T-helper 2 cell treated with Interferon-gamma antibody and Interleukin-4, amounts not matched to agents 100 ng/mL and 5 ng/mL, for 36 hours (primary cell): ENCODE results near the gene UBE2D2. TPM values are rescaled to one million over a fixed set of nuclear protein-coding genes. Genes with fewer than 3 reads are reported as not detected.

Source experiments
- intact Hi-C: fragments of 100-400 bp; cut with micrococcal nuclease; formaldehyde crosslinking; loops from one replicate; pipeline ENCODE4 v1.15.1; 2023
- total RNA-seq: library from RNA; stranded (reverse); gene quantifications from 2 replicates; pipeline ENCODE4 v1.2.3, GENCODE V29; 2022

Gene UBE2D2
- total RNA-seq, 1 donor from 2014 or later: 228 TPM

DNA sequence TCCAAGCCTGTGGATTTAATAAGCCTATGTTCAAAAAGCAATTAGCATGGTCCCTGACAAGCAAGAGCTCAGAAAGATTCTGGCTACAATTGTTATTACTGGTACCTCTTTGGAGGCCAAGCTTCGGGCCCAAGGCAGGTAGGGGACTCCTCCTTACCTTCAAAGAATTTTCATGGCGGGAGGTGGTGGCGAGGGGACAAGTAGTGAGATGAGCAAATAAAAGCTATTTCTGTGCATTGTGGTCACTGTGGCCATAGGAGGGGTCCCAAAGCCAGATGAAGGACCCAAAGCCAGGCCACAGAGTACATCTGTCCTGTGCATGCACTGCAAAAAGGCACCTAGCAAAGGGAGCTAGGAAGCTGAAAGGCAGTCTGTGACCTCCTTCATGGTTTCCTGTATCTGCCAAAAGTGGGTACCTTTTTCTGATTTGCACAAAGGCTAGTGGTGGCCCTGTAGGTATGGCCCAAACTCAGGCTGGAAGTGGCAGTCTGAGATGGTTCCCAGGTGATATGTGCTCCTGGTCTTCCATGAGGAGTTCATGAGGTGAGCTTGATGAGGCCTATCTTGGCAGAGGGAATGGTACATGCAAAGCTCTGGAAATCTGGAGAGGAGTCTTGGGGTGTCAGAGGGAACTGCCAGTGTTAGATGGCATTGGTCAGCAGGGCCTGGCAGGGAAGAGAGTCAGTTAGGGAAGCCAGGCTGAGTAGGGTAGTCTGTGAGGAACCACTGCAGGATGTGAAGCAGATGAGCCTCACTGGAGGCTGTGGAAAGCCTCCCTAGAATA lies 83.7 kb downstream of the UBE2D2 start:
- intact Hi-C loops: no loop called here

DNA sequence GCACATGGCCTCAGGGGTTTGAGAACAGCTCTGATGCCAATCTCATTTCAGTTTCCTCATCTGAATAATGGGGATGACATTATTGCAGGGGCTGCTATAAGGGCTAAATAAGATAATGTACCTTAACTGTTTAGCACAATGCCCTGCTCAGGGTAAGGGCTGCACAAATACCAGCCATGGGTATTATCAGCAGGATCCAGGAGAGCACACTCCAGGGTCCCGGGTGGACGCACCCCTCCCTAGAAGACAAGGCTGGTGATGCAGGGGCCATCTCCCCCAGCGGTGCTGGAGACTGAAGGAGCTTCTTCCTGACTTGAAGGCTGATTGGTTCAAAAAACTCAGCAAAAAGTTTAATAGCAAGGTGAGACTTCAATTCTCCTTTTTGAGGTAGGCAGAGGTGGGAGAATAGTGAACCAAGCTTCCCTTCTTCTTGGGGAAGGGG lies 84.3 kb downstream of the UBE2D2 start:
- intact Hi-C loops: no loop called here

DNA sequence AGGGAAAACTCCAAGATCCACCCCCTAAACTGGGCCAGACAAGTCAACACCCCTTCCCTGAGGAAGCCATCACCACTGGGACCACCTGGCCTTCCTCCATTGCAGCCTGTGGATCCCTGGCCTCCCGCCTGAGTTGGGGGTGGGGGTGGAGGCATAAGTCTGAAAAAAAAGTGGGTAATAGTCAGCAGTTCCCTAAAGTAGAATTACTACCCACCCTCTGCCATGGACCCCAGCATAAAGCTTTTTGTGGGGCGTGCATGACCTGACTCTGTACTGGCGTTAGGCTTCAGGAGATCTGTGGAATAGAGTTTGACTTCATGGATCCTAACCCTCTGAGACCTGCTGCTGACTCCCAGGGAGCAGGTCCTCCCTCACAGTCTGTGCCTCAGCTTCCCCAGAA lies 85.0 kb downstream of the UBE2D2 start:
- intact Hi-C loops: no loop called here

DNA sequence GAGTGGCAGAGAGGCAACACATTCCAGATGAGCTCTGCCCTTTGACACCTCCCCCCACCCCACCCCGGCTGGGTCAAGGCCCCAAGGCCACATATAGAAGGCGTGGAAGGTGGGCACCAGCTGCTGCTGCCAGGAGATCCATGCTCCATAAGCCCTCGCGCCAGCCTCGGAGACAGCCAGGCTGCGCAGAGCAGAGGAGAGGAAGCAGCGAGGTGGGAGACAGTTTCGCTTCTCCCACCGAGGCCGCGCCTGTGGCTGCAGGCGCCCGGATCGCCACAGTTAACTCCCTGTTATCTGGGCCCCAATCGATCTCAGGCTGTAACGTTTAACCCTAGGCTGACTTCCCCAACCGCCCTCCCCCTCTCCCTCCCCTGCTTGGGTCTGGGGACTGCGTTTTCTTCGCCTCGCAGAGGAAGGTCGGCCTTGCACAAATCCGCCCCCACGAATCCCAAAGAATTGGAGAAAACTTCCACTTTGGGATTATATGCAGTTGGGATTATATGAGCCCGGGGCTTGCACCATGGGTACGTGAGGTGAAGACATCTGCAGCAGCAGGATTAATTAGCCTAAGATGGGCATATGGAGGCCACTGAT lies 85.9 kb downstream of the UBE2D2 start:
- intact Hi-C loops: no loop called here

DNA sequence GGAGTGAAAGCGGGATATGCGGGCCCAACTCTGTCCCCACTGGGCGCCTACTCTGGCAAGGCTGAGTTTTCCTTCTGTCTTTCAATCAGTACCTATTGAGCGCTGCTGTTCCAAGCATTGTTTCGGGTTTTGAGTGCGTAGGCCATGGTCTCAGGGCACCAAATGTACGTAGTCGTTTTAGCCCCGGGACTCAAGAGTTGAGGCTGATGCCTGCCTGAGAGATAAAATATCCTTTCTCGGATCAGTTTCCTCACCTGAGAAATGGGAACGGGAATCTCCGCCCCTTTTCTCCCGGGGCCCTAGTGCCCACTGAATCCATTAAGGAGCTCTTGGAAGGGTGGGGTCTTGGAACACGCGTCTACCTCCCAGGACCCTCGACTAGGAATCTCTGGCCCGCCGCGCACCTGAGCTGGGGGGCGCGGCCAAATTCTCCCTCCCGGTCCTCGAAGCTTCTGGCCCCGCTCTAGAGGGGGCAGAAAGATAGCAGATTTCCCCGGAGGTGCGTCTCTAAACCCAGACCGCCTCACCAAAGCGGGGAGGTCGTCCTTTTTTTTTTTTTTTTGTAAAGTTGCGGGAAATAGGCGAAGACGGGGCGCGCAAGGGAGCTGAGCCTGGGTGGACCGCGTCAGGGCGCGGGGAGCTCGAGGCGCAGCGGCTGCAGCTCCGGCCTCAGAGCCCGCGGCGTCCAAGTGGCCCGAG lies 86.5 kb downstream of the UBE2D2 start:
- intact Hi-C loops: no loop called here

DNA sequence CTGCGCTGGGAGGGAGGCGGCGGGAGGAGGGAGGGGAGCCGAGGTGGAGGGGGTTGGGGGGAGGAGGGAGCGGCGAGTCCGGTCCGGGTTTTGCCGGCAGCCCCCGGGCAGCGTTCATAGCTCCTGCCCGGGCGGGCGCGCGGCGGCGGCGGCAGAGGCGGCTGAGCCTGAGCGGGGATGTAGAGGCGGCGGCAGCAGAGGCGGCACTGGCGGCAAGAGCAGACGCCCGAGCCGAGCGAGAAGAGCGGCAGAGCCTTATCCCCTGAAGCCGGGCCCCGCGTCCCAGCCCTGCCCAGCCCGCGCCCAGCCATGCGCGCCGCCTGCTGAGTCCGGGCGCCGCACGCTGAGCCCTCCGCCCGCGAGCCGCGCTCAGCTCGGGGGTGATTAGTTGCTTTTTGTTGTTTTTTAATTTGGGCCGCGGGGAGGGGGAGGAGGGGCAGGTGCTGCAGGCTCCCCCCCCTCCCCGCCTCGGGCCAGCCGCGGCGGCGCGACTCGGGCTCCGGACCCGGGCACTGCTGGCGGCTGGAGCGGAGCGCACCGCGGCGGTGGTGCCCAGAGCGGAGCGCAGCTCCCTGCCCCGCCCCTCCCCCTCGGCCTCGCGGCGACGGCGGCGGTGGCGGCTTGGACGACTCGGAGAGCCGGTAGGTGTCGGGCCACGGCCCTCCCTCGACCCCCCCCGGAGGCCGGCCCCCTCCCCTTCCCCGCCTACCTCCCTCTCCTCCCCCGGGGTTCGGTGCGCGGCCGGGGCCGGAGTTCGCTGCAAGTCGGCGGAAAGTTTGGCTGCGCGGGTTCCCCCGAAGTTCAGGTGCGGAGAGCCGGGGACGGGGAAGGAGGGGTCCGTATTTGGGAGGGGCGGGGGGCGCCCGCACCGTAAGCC lies 87.3 kb downstream of the UBE2D2 start, which contains the start of gene CXXC5:
Gene CXXC5, plus strand, starts transcription at position 145 of the 877 bp plus-strand sequence. CDS start 32,175 bp downstream, outside the sequence.
- intact Hi-C loops: loop anchor here (1.0 kb wide), 1 partner anchor 12 kb away; no protein-coding TSS in a partner anchor

DNA sequence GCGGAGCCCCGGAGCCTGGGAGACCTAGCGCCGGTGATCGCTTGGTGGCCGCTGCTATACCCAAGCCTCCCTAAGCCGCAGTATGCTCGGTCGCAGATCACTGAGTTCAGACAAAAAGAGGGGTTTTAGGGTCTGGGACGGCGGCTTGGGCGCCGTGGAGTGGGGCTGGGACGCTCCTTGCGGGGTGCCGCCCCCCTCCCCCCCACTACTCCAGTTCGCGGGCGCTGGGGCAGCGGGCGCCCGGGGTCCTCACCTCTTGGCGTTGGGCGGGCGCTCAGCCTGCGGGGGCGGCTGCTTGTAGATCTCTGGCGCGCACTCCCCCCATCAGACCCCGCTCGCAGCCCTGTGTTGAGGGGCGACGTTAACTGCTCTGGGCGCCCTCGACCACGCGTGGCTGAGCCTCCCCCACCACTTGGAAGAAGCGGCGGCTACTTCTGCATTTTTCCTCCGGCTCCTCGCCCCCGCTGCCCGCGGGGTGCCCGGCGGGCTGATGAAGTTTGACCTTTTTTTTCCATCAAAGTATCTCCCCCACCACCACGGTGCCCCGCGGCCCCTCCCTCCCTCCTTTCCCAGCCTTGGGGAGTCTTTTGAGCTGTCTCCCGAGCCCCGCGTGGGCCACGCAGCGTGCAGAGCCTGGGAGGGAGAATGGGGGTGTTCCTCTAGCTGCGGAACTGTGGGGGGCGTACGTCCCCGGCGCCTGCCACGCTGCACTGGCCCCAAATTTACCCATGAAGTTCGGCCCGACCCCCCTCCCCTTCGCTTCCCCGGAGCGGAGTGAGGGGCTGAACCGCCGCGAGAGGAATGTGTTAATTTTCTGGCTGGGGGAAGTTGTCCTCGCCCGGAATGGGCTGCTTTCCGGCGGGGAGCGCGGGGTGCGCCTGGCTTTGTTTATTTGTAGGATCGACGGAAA lies 88.2 kb downstream of the UBE2D2 start:
- intact Hi-C loops: loop anchor here (1.0 kb wide), 1 partner anchor 13 kb away; no protein-coding TSS in a partner anchor

DNA sequence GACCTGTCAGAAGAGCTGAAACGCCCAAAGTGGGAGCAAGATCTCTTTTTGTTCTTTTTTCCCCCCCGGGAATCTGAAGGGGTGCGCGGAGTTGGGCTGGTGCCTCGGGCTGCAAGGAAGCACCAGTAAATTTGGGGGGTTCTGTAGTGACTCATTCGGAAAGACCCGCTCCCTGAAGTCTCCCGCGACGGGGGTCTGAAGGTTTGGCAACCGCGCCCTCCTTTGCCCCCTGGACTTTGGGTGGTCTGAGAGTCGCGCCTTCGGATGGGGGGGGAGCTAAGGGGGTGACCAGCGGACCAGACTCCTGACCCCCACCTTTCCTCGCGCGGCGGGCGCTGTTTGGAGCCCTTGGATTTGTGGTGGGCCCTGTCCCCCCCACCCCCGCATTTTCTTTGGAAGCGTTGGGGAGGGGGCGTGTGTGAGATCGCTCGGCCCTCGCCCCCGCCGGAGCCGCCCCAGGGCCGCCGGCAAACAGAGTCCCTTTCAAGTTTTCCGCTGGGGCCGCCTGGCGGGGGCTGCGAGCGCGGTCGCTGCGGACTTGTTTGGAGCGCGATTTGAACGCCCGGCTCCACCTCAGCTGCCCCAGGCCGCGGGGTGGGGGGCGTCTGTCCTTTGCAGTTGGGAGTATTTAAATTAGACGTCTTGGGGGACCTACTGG lies 89.0 kb downstream of the UBE2D2 start:
- intact Hi-C loops: no loop called here

DNA sequence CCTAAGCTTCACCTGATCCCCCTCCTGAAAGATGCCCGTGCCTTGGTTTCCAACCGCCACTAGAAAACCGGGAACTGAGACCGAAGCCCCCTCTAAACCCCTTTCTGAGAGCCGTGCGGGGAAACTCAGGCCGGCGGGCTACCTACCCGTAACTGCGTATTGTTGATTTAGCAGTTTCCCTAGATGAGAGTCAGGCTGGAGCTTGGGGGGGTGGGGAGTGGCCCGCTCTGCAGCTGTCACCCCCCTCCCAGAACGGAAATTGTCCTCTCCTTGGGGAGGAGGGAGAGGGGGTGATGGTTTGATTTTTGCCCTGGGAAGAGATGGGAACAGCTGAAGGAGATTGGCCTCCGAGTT lies 89.5 kb downstream of the UBE2D2 start:
- intact Hi-C loops: no loop called here

DNA sequence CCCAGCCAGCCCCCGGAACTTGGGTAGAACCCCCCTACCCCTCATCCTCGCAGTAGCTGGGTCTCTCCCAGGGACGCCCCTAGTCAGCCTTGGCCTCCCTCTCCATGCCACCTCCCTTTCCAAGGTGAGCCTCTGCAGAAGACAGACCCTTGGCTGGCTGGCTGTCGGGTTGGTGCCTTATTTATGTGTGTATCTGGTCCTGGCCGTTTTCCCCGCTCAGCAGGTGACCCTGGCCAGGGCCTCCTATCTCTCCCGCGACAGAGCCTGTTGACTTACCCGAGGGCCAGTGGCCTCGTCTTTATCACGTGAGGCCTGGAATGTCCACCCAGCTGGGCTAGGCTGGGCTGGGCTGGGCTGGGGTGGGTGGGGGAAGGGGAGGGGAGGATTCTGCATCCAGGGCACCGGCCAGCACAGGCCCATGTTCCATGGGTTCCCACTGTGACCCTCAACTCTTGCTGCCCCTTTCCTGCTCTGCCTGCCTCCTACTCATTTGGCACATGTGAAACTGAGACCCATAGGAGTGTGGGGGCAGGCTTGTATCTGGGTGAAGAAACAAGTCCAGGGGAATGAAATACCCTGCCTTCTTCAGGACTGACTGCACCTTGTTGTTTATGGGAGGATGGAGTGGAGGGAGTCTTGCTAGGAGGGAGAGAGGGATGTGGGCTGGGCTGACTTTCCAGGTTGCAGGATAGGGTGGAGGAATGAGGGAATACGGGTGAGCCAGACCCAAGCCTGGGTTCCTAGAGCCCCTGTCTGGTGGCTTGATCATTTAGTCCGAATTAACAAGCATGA lies 90.1 kb downstream of the UBE2D2 start:
- intact Hi-C loops: no loop called here

DNA sequence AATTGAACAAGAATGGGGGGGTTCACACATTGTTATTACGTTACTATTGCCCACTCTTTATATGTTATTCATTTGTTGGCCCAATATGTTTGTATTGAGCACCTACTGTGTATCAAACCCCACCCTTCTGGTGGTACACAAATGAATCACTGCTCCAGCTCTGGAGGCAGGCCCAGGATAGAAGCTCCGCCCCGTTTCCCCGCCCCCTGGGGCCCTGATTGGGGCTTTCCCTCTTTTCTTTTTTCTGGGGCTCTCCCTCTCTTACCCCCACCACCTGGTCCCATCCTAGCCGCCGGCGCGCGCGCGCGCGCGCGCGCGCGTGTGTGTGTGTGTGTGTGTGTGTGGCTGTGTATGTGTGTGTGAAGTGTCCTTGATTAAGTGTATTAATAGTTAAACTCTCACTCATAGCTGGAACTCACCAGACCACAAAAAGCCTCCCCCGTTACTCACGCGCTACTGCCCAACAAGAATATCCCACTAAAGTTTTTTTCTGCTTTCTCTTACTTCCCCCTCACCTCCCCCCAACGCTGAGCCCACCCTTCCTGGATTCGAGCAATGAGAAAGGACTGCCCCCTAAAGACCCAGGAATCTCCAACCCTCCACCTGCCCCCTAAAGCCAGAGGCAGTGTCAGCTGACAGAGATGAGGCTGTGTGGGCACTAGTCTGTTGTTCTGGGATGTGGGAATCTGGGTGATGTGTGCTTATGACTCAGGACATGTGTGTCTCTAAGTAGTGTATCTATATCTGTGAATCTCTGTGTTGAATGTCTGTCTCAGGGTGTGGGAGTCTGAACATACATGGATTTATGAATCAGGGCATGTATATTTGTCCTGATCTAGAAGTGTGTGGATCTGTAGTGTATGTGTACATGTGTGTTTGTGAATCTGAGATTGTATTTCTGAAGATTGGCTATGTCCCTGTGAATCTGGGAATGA lies 91.0 kb downstream of the UBE2D2 start:
- intact Hi-C loops: no loop called here

DNA sequence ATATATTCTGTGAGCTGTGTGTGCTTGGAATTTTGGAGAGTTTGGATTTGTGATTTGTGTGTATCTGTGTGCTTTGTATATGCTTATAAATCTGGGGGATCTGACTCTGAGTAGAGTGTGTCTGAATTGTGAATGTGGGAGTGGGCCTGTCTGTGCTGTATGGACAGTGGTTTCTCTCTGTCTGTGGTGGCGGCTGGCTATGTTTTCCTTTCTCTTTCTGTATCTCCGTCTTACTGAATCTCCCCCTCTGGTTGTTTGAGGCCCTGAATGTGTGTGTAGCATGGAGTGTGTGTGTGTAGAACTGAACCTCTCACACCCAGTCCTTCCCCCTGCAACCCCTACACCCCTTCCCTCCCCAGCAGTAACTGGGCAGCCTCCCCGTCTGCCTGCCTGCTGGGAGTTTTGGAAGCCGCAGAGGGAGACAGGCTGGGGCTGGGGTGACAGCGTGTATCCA lies 91.7 kb downstream of the UBE2D2 start:
- intact Hi-C loops: no loop called here

DNA sequence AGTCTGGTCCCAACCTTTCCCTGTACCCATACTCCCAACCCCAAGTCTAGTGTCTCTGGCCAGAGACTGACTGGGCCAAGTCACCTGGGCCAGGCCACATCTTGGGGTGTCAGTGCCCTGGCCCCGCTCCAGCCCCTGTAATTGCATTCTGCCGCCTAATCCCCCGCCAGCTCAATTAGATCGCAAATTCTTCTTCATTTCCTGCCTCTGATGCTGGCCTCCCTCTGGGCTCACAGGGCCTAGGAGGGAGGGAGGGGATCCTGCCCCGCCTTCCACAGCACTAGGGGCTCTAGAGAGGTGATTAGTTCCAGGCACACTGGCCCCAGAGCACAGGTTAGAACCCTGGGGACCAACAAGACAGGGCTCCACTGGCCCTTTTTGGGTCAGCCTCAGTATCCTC lies 92.5 kb downstream of the UBE2D2 start:
- intact Hi-C loops: no loop called here

DNA sequence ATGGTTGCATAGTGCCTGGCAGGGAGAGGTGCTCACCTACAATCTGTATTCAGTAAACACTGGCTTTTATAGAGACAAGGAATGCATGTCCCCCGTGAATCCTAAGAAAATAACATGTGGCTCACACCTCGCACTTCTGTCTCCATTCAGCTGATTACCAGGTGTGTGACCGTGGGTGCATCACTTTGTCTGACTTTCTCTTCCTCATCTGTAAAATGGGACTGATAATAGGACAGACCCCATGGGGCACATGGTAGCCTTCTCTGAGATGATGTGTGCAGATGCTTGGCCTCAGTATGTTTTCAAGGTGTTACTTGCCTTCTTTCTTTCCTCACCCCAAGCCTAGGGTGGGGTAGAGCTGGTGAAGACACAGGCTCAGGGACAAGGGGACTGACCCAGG lies 93.3 kb downstream of the UBE2D2 start:
- intact Hi-C loops: no loop called here

DNA sequence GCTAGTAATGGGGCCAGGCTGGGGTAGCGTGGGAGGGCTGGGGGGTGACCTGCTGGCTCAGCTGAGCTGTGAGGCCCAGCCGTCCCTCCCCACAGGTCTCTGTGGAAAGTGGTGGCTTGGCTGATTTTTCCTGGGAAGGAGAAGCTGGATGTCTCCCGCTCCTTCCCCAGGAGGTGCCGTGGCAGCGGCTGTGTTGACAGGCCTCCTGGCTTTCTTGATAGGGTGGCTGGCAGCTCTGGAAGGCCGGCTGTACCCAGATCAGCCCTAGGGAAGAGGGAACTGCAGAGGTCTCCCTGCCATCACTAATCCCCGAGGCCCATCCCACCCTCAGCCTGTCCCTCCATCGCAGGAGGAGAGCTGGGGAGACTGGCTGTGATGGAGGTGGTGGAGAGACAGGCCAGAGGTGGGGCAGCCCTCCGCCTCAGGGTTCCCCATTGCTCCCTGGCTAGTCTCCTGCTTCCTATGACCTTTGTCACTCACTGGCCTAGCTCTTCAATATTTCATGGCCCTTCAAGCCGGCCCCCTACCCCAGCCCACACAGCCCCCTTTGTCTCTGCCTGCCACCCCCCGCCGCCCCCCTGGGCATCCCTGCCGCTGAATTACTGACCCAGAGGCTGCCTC lies 93.8 kb downstream of the UBE2D2 start:
- intact Hi-C loops: no loop called here

DNA sequence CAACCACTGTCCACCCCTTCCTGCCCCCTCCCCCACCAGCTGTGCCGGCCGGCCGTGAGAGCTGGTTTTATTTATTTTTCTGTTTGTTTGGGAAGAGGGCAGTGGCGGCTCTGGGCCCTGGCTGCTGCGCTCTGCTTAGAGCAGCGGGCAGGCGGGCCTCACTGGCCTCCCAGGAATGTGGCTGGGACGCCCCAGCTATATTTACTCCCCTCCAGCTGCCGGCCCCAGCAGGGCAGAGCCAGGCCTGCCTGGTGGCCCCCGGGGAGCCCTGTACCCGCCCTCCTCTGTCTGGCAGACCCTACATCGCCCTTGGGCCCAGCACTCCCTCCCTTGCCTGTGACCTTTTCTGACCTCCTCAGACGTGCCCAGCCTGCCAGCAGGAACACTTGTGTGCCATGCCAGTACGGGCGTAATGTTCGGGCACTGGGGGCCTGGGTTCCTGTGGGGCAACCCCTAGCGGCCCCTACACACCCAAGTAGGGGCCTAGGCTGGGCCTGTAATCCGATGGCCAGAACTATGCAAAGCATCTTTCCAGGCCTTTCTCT lies 94.7 kb downstream of the UBE2D2 start:
- intact Hi-C loops: no loop called here
